ENCODE measurements around the gene KCNH1.

KCNH1 gene

GRCh38 chr1:211133836-211134669, at the start of gene KCNH1:
Gene KCNH1 (minus strand): TSS chr1:211134148. CDS start chr1:211133945, 203 bp downstream.
- peak; percentile 90 for DNase-seq
- peak; percentile 95 for ATAC-seq

- ATAC-seq: no peak
- DNase-seq: no peak
Measured at GRCh38 chr1:211182746-211183145, 48.8 kb upstream of the KCNH1 start.

GRCh38 chr1:211174375-211174774, 40.4 kb upstream of the KCNH1 start:
- DNase-seq (no peak), ATAC-seq (no peak)

- DNase-seq (no peak), ATAC-seq (no peak)
Measured at GRCh38 chr1:211172657-211173056, 38.7 kb upstream of the KCNH1 start.

GRCh38 chr1:211169353-211169752, 35.4 kb upstream of the KCNH1 start:
- DNase-seq (no peak), ATAC-seq (no peak)

GRCh38 chr1:211158866-211159265, 24.9 kb upstream of the KCNH1 start:
- DNase-seq (no peak), ATAC-seq (no peak)

GRCh38 chr1:211155040-211155439, 21.1 kb upstream of the KCNH1 start:
- ATAC-seq: no peak
- DNase-seq: no peak

GRCh38 chr1:211153932-211154331, 20.0 kb upstream of the KCNH1 start:
- ATAC-seq (no peak), DNase-seq (no peak)

- ATAC-seq (no peak), DNase-seq (no peak)
Measured at GRCh38 chr1:211148366-211148765, 14.4 kb upstream of the KCNH1 start.

GRCh38 chr1:211145944-211146343, 12.0 kb upstream of the KCNH1 start:
- ATAC-seq (no peak), DNase-seq (no peak)

- DNase-seq (no peak), ATAC-seq (no peak)
Measured at GRCh38 chr1:211135342-211135950, 1.5 kb upstream of the KCNH1 start.

GRCh38 chr1:211133393-211133835, 534 bp downstream of the KCNH1 start:
- ATAC-seq (no peak), DNase-seq (no peak)

GRCh38 chr1:211132721-211133392, 1.1 kb downstream of the KCNH1 start:
- no peak for ATAC-seq

GRCh38 chr1:211129776-211130175, 4.2 kb downstream of the KCNH1 start:
- no peak for DNase-seq
- ATAC-seq: no peak

More at GRCh38 chr1:211132721-211133392, 1.1 kb downstream of the KCNH1 start:
- DNase-seq: no peak

GRCh38 chr1:211127166-211127565, 6.8 kb downstream of the KCNH1 start:
- DNase-seq (no peak), ATAC-seq (no peak)

GRCh38 chr1:211126622-211127021, 7.3 kb downstream of the KCNH1 start:
- no peak for ATAC-seq
- no peak for DNase-seq

GRCh38 chr1:211118407-211119102, 15.4 kb downstream of the KCNH1 start:
- DNase-seq: no peak

GRCh38 chr1:211114446-211114845, 19.5 kb downstream of the KCNH1 start:
- no peak for DNase-seq
- no peak for ATAC-seq

More at GRCh38 chr1:211118407-211119102, 15.4 kb downstream of the KCNH1 start:
- ATAC-seq: no peak

GRCh38 chr1:211113566-211113965, 20.4 kb downstream of the KCNH1 start:
- ATAC-seq: no peak

GRCh38 chr1:211111351-211111750, 22.6 kb downstream of the KCNH1 start:
- no peak for ATAC-seq
- DNase-seq: no peak

More at GRCh38 chr1:211113566-211113965, 20.4 kb downstream of the KCNH1 start:
- DNase-seq: no peak

GRCh38 chr1:211101481-211101880, 32.5 kb downstream of the KCNH1 start:
- no peak for ATAC-seq
- no peak for DNase-seq

- no peak for DNase-seq
Measured at GRCh38 chr1:211099393-211099792, 34.6 kb downstream of the KCNH1 start.

More at GRCh38 chr1:211099393-211099792, 34.6 kb downstream of the KCNH1 start:
- no peak for ATAC-seq

All from stimulated activated naive CD8-positive, alpha-beta T cell treated with anti-CD3 and anti-CD28 coated beads, Interleukin-15, Interleukin-2, amounts not matched to agents 100 U/mL and 50 U/mL, for 24 hours (primary cell).